NCI-H1930 (cell line): Measurements from ENCODE around the gene TNIP1.

Experiments
- DNase-seq, 2 experiments: peaks; one replicate each; lab custom pipeline; 2025; lab: John Stamatoyannopoulos, UW

Gene TNIP1

DNA sequence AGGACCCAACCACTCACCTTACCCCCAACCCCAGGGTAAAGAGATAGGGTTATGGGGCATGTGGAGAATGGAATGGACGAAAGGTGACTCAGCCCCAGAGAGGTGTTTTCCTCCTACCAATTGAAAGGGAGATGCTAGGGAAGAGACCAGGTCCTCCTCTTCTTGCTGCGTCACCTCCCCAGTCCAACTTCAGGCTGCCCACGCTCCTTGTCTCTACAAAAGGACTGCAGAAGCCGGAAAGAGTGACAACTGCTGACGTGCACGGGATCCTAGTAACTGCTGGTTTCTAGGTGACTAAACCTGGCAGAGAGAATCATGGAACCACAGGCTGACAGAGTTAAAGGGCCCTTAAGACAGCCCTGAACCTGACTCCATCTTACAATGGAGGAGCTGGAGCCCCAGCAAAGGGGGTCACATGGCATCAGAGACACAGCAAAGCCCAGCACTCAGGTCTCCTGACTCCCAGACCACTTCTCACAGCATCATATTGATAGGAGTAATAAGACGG lies 58.3 kb downstream of the TNIP1 start:
- DNase-seq, result no peak

DNA sequence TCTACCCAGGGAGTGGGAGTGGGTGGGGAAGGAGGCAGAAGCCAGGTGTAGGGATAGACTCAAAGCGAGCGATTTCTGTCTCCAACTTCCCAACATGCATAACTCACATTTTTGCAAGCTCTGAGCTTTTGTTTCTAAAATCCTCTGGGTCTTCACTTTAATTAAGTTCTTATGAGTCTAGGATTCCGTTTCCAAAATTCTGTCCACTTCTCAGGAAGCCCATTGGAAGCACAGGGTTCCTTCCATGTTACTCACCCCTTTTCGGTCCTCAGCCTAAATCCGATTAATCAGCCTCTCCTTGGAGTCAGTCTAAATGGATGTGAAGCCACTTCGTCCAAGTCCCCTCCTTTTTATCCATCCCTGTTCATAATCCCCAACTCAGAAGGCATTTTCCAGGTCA lies 59.1 kb downstream of the TNIP1 start:
- DNase-seq, result no peak

DNA sequence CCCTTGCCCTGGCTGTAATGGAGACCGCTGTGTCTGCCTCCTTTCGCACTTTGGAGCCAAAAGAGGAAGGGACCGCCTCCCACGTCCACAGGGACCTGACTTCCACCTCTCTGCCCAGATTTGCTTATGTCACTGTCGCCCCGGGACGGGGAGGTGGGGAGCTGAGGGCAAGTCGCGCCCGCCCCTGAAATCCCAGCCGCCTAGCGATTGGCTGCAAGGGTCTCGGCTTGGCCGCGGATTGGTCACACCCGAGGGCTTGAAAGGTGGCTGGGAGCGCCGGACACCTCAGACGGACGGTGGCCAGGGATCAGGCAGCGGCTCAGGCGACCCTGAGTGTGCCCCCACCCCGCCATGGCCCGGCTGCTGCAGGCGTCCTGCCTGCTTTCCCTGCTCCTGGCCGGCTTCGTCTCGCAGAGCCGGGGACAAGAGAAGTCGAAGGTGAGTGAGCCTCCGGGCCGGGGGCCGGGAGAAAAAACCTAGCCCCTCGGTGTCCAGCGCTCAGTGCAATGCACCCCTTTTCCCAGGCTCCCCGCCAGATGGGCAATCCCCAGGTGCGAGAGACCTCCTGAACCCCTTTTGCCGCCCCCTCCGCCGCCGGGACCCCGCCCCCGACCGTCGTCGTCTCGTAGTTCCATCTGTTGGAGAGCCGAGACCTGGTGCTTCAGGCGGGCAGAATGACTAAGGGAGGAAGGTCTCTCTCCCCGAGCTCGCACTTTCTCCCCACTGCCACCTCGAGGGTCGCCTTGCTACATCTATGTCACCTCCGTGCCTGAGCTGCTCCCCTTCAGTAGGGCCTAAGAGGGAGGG lies 60.3 kb downstream of the TNIP1 start, which contains the start of gene GPX3:
TSS of gene GPX3 (plus strand) at position 288 of the 807 bp plus-strand sequence. CDS start at position 352, 64 bp downstream.
- peak; percentile 26 to 34 for DNase-seq

DNA sequence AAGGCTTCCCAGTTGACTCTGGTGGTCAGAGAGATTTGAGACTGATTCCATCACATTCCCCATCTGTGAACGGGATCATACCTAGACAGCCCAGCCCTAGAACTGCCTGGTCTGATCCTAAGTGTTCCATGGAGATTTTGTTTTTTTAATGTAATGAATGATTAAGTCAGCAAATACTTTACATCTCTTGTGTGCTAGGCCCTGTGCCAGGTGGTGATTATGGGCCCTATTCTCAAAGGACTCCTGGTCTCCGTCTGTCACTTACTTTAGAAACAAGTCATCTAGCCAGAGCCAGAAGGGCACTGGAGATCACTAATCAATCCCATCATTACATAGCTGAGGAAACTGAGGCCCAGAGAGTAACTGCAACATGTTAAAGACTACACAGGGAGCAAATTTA lies 61.5 kb downstream of the TNIP1 start:
- DNase-seq, result no peak

DNA sequence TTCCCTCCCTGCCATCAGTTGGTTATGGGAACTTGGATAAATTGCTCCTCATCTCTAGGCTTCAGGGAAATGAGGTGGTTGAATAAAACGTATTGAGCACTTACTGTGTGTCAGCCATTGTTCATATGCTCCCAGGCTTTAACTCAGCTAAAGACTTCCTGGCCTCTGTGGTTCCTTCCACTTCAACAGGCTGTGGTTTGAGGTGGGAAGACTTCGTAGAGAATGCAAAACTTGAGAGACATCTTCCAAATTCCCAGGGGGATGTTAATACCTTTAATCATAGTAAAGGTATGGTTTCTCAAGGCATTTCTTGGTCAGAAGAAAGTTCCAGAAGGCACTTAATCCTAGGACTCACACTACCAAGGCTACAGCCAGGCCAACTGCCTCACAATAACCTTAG lies 62.0 kb downstream of the TNIP1 start:
- DNase-seq, result no peak

DNA sequence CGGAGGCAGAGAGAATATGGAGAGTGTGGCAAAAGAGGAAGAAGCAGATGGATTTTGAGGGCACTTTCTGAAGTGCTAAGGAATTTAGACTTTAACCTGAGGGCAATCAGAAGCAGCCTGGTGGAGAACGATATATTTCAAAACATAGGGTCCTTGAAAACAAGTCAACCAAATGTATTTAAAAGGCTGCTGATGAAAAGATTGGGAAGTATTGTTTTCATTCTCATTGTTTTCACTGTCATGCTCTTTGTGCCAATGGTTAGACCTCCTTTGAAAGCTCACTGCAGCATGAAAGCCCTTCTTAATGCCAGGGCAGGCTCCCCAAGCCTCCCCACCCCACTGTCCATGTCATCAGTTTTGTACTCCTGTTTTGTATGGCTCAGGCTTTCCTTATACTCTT lies 62.9 kb downstream of the TNIP1 start:
- no peak for DNase-seq

DNA sequence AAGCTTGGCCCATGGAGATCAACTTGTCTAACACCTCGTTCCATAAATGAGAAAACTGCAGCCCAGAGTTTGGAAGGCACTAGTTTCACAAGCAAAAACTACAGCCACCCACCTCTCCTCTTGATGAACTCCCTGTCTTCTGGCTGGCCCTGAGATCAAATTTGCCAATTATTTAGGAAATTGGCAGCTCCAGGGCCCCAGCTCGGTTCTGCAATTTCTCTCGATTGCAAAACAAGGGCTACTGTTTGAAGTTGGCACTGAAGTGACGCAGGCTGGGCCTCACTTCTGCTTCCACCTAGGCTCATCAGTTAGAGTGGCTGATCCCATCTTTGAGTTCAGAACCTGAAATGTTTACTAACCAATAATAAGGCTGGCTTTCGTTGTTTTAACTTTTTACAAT lies 64.1 kb downstream of the TNIP1 start:
- DNase-seq, result no peak

DNA sequence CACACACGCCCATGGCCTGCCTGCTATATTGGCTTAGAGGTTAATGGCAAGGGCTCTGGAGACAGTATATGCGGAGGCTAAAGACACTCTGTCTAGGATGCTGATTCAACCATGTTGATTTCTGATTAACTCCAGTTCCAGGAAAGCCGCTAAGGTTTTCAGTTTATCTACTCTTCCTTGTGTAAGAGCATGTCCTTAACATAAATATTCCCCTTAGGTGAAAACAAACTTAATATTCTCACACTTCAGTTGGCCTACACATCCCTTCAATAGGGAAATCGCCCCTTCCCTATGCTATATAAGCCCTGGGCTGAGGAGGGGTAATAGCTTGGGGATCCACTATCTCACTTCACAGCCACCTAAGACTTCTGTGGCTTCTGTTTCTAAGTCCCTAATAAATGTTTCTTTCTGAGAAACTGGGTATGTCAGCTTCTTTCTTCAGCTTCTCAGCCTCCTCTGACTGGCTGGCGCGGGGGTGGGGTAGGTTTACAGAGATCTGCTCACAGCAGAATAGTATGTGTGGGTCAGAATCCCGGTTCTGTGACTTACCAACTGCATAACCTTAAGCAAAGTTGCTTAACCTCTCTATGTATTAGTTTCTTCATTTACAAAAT lies 64.8 kb downstream of the TNIP1 start:
- no peak for DNase-seq

DNA sequence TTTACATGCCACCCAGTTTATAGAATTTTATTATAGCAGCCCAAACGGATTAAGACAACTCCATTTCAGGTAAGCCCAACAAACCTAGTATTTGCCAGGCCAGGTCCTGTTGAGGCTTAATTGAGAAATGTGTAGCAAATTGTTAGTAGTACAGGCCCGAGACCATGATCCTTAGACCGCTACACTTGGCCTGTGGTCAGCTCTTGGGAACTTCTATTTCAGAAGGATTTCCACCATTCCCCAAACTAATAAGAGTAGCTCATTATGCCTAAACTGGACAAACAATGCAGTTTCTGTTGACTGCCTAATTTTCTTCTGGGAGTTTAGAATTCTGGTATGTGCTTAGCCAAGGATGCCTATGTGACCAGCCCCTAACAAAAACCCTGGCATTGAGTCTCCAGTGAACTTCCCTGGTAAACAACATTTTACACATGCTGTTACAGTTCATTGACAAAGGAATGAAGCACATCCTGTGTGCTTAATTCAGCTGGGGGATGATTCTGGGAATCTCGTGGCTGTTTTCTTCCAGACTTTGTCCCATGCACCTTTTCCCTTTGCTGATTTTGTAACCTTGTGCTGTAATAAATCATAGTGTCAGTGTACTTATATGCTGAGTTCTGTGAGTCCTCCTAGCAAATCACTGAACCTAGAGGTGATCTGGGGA lies 66.0 kb downstream of the TNIP1 start:
- no peak for DNase-seq

DNA sequence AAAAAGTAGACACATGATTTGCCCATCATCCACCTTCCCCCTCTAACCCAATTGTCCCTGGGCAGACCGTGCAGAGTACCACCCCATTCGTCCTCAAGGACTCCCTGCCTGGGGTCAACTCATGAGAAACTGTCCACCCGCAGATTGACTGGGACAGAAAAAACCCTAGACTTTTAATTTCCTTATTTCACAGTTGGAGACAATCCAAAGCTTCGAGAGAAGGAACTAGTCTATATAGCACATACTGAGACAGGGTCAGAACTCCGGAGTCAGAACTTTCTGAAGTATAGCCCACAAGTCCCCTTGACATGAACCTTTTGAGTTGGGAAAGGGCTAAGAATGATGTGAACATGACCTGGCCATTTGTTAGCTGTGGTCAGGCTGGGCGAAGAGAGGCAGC lies 68.0 kb downstream of the TNIP1 start:
- no peak for DNase-seq

DNA sequence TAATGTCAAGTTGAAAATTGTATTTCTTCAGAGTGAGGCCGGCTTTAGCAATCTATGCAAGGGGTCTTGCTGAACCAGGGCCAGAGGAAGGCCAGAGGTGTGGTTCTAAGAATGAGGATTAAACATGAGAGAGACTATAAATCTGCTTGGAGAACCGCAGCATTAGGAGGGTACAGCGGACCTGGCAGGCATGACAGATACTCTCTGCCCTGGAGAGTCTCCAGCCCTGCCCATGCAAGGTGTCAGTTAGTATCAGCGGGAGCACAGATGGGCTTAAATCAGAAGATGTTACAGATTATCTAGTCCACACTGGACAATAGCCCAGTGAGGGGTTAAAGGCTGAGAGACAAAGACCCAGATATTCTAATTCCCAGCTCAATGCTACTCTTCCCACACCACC lies 71.9 kb downstream of the TNIP1 start:
- no peak for DNase-seq

DNA sequence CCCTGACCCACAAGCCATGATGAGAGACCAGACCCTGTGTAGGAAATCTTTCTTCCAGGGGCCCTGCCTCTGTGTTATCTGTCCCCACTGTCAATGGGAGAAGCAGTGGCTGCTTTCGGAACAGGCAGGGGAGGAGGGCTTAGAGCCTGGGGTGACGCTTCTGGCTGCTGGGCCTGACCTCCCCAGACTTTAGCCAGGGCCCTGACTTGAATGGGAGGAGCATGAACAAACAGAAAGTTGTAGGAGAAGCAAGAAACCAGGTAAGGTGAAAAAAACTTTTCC lies 72.7 kb downstream of the TNIP1 start:
- no peak for DNase-seq

DNA sequence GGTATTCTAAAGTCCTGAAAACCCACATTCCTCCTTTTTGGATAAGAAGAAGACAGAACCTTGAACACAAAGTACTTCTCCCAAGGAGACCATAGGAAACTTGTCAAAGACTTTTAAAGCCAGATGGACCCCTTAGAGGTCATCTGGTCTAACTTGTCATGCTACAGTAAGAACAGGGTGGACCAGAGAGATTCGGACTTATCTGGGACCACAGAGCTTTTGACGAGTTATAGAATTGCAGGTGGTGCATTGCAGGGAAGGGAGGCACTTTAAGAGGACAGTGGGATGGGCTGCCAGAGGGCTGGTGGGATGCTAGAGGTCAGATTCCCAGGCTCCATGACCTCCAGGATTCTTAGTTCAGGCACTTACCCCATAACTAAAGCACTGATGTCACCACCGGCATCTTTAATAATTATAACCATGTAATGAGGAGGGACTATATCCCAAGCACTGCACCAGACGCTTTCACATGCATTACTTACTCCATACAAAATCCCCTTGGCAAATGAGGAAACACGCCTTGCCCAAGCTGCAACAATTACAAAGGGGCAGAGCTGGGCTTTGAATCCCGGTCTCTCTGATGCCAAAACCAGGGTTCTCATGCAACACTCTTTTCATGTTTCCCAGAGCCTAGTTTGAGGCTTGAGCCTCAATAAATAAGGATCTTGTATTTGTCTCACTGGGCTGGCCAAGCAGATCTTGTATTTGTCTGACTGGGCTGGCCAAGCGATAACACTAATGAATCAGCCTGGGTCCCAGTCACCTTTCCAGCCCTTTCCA lies 73.2 kb downstream of the TNIP1 start:
- DNase-seq, result no peak

DNA sequence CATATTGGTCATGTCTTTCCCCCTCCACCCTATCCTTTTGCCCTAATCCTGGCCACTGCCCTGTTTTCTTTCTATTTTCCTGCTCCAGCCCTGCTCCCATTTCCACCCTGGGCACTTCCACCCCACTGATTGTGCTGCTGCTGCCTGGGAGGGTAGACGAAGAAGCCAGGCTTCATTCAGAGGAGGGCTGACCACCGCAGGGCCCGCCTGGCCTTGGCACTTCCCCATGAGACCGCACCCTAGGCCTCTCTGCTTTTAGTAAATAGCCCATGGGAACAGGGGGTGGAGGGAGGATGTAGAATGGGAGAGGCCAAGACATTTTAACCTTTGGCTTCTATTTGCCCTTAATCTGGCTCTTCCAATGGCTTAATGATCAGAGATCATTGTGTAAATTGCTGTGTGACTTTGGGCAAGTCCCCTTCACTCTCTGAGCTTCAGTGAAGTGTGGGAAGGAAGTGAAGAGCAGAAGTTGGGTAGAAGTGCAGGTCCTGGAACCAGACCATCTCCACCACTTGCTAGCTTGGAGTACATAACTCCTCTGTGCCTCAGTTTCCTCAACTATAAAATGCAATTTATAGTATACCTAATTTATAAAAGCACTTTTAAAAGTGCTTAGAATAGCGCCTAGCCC lies 74.0 kb downstream of the TNIP1 start:
- DNase-seq, result no peak

DNA sequence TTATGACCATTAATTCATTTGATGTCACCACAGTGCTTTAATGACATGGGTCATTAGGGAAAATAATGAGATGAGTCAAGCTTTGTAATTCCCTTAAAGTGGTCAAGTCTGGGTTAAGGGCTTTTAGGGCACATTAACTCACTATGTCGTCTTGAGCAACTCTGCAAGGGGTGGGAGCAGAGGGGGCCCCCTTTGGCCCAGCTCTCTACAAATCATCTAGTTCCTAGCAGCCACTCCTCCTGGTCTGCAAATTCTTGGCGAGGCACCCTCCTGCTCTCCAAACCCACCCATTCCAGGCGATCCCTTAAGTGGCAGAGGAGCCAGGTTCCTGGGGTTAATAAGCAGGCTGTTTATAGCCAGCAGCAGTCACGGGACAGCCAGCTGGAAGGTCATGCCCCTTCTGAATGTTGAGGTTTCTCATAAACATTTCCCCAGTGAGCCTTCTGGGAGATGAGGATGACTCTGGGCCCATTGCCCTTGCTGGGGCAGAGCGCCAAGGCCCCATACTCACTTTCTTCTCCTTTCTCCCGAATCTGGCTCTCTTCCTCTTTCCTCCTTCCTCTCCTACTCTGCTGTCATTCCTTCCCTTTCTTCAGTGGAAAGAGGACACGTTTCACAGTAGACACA lies 74.8 kb downstream of the TNIP1 start:
- DNase-seq, result no peak

DNA sequence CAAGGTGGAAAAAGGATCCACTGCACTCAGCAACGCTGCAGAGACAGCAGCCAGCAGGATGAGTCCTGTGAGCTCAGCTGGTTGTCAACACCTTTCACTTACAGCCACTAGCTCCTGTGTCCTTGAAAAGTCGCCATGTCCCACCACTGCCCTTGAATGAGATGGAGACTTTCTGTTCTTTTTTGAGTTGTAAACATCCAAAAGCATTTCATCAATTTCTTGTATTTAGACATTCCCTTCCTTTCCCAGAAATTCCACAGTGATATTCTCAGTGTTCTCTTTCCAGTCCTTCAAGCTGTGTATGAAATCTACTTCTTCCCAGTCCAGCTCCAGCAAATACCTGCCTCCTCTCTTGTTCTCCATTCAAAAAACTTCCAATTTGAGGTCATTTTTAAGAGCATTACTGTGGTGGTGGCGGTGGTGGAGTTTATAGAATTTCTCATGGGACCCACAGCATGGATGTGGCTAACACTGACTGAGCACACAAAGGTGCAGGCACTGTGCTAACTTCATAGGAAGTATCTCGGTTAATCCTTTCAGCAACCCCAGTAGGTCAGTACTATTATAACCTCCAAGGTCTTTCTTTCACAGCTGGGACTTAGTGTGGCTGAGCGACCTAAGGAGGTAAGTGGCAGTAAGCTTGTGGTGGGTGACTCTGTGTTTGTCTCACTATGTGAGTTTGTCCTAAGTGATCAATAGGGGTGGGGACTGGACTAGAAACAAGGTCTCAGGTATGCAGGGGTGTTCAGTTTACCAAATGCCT lies 75.5 kb downstream of the TNIP1 start:
- no peak for DNase-seq

DNA sequence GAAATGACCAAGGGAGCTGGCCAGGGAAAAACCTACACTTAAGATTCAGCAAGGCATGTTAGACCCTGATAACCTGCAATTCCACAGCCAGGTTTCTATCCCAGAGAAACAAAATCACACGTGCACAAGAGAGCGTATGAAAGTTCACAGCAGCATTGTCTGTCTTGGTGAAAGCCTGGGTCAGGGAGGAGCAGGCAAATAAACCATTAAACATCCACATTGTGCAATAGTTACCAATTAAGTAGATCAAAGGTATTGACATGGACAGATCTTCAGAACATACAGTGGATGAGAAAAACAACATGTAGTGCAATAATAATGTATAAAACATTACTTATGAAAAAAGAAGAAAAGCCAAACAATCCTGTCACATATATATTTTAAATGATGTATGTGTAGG lies 76.3 kb downstream of the TNIP1 start:
- DNase-seq, result no peak

DNA sequence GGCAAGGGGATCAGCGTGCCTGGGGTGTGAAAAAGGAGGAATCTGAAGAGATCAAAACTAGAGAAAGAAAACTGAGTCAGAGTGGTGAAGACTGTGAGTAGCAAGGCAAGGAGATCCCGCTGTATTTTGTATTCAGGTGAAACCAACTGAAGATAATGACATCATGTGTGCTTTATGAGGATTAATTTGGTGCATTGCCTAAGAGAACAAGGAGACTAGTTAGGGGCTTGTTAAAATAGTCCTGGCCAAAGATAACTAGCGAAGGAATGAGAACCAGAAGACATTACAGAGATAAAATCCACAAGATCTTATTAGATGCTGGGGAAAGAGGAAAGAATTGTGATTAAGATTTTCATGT lies 77.4 kb downstream of the TNIP1 start:
- no peak for DNase-seq

DNA sequence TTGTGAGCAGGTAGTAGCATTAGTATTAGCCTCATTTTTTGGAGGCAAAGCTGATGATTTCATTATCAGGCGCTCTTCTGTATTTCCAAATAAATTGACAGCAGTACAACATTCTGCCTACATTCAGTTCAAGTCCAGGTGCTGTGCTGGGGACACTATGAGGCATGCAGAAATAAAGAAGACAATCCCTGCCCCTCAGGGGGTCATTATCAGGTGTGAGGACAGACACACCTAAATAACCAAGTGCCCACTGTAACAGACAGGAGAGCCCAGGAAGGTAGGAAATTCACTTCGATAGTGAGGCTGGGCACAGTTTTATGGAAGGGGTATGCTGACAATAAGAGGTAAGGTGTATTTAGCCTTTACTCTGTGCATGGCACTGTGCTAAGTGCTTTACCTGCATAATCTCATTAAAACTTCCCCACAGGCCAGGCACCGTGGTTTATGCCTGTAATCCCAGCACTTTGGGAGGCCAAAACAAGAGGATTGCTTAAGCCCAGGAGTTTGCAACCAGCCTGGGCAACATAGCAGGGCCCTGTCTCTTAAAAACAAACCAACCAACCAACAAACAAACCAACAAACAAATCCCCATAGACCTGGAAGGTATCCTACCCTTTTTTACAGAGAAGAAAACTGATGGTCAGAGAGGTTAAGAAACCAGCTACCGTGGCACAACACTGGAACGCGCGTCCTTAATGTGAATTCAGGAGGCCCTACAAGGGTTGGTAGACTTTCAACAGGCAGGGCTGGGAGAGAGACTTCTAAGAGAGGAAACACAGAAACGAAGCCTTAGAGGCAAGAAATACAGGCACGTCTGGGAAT lies 77.9 kb downstream of the TNIP1 start:
- DNase-seq, result no peak

DNA sequence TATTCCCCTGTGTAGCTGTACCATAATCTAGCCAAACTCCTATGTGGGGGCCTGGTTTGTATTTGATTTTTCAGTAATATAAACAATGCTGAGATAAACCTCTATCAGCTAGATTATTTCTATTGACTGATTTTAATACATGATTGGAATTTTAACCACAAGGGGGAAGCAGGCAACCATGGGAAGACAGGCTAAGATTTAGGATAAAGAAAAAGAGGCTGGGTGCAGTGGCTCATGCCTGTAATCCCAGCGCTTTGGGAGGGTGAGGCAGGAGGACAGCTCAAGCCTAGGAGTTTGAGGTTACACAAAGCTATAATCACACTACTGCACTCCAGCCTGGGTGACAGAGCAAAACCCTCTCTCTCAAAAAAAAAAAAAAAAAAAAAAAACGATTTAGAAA lies 78.6 kb downstream of the TNIP1 start:
- DNase-seq, result no peak
